Esophagus muscularis mucosa (tissue), 4 donors: Measurements from ENCODE around the gene IL17REL. TPM values are rescaled to one million over a fixed set of nuclear protein-coding genes. Genes with fewer than 3 reads are reported as not detected.

ENCODE experiments used
- DNase-seq: peaks from one replicate; pipeline ENCODE4 v3.0.0-alpha.2; 2017; ENCODE audit errors: extremely low spot score
- H3K27ac ChIP-seq, 4 donors: fragments of 200-600 bp; sonication (generic); replicated peaks in 1 of 4; 1 replicate in 3 of 4; 2 replicates in 1 of 4; pipeline ENCODE4 v1.5.1; 2016 to 2019; ENCODE audit warnings: mild to moderate bottlenecking in 1 of 4
- H3K27me3 ChIP-seq, 4 donors: fragments of 200-600 bp; sonication (generic); one replicate each; pipeline versions ENCODE4 v1.5.1 to v1.6.0; 2016 to 2019
- H3K36me3 ChIP-seq, 4 donors: fragments of 200-600 bp; sonication (generic); one replicate each; pipeline ENCODE4 v1.5.1; 2016 to 2019
- H3K4me1 ChIP-seq, 4 donors: fragments of 200-600 bp; sonication (generic); one replicate each; pipeline ENCODE4 v1.5.1; 2016 to 2019
- H3K4me3 ChIP-seq, 4 donors: fragments of 200-600 bp; sonication (generic); 1 replicate in 2 of 4; 2 replicates in 2 of 4; pipeline ENCODE4 v1.5.1; 2016 to 2019; ENCODE audit warnings: mild to moderate bottlenecking in 4 of 4, moderate library complexity in 1 of 4
- H3K9me3 ChIP-seq, 4 donors: fragments of 200-600 bp; sonication (generic); 1 replicate in 3 of 4; 2 replicates in 1 of 4; pipeline ENCODE4 v1.5.1; 2016 to 2019
- CTCF ChIP-seq, 3 experiments: fragments of 200-600 bp in 2 of 3; fragments of 450-650 bp in 1 of 3; sonication (generic) in 2 of 3; IDR thresholded peaks; one replicate each; pipeline ENCODE4 v1.5.1; 2017 to 2019; ENCODE audit warnings: antibody characterized with exemption in 3 of 3, mild to moderate bottlenecking in 2 of 3, moderate library complexity in 1 of 3
- EP300 ChIP-seq: sonication (generic); formaldehyde crosslinking; IDR thresholded peaks from one replicate; pipeline ENCODE4 v1.6.1; 2017; ENCODE audit warnings: antibody characterized with exemption
- POLR2A ChIP-seq: fragments of 450-650 bp; IDR thresholded peaks from one replicate; pipeline ENCODE4 v1.6.1; 2017; ENCODE audit warnings: antibody characterized with exemption, moderate library complexity, mild to moderate bottlenecking, low read depth
- POLR2AphosphoS5 ChIP-seq, 2 donors: sonication (generic); formaldehyde crosslinking; IDR thresholded peaks; one replicate each; pipeline ENCODE4 v1.6.1; 2017; ENCODE audit warnings: antibody characterized with exemption in 2 of 2
- WGBS: methylation state at CpG from one replicate; pipeline ENCODE4 v1.1.5; 2018; 5-methylcytosine and 5-hydroxymethylcytosine counted together
- intact Hi-C: fragments of 100-400 bp; cut with DNase I; formaldehyde crosslinking; loops from one replicate; pipeline ENCODE4 v1.15.1; 2023
- total RNA-seq, 4 donors: library from RNA; depleted of rRNA; stranded (reverse); fragments of >200 nt; gene quantifications; one replicate each; pipeline versions ENCODE4 v1.1.0 to v1.2.1, GENCODE V29; 2016

IL17REL gene
- total RNA-seq, 4 donors from 2014 or later, result not detected

- Histone ChIP-seq H3K27ac (peak overlapping the region in 2 of 4 donors; percentile 13 to 62), H3K36me3 (no peaks in the 10 kb centered on the region), H3K9me3 (peaks cover 0 to 15% (median 0%) of the 10 kb centered on the region in 4 donors), H3K4me3 (no peak overlapping the region), H3K4me1 (peaks cover 9 to 17% (median 15%) of the 10 kb centered on the region in 4 donors), H3K27me3 (peaks cover 0 to 8% (median 0%) of the 10 kb centered on the region in 4 donors)
- no peak for DNase-seq
- TF ChIP-seq POLR2AphosphoS5 (IDR thresholded peaks at IDR 0.05) (no peak), POLR2A (no peak), EP300 (no peak), CTCF (IDR thresholded peaks at IDR 0.05) (no peak)
- WGBS, result 60% methylated on average over 15 of the region's 15 CpGs
- intact Hi-C loops, result no loop called here
Observed at GRCh38 chr22:49976439-49977175, 36.0 kb downstream of the IL17REL start.

- H3K27ac ChIP-seq, result peak overlapping the region; percentile 13 to 62 (median 48)
- H3K4me3 ChIP-seq, result no peak overlapping the region
- intact Hi-C loops, result no loop called here
- TF ChIP-seq POLR2A, result no peak
- no peak for TF ChIP-seq POLR2AphosphoS5 (IDR thresholded peaks at IDR 0.05)
- 47% methylated on average over 16 of the region's 17 CpGs for WGBS
- H3K4me1 ChIP-seq, result peaks cover 18 to 26% (median 24%) of the 10 kb centered on the region in 4 donors
- H3K9me3 ChIP-seq, result peaks cover 0 to 15% (median 0%) of the 10 kb centered on the region in 4 donors
- DNase-seq, result no peak
- no peaks in the 10 kb centered on the region for H3K27me3 ChIP-seq
- H3K36me3 ChIP-seq, result no peaks in the 10 kb centered on the region
Observed at GRCh38 chr22:49975543-49976389, 36.8 kb downstream of the IL17REL start.

GRCh38 chr22:49973018-49973961 lies 39.3 kb downstream of the IL17REL start:
- TF ChIP-seq CTCF (IDR thresholded peaks at IDR 0.05) (no peak), POLR2AphosphoS5 (IDR thresholded peaks at IDR 0.05) (no peak), POLR2A (no peak), EP300 (no peak)
- no peaks in the 10 kb centered on the region for H3K9me3 ChIP-seq
- H3K27ac ChIP-seq, result no peak overlapping the region
- no peaks in the 10 kb centered on the region for H3K36me3 ChIP-seq
- DNase-seq, result no peak
- peaks cover 32 to 51% (median 42%) of the 10 kb centered on the region in 4 donors for H3K4me1 ChIP-seq
- no peaks in the 10 kb centered on the region for H3K27me3 ChIP-seq
- no peak overlapping the region for H3K4me3 ChIP-seq
- intact Hi-C loops, result loop anchor here (5.0 kb wide), 1 partner anchor 41 kb away; no protein-coding TSS in a partner anchor
- 83% methylated on average over 5 of the region's 5 CpGs for WGBS

GRCh38 chr22:49972163-49973017 lies 40.2 kb downstream of the IL17REL start:
- Histone ChIP-seq H3K27me3 (no peaks in the 10 kb centered on the region), H3K4me3 (peak overlapping the region; percentile 61 to 69 (median 64)), H3K36me3 (no peaks in the 10 kb centered on the region), H3K9me3 (no peaks in the 10 kb centered on the region), H3K4me1 (peaks cover 41 to 60% (median 50%) of the 10 kb centered on the region in 4 donors), H3K27ac (peak overlapping the region in 3 of 4 donors; percentile 88 to 98 (median 94))
- intact Hi-C loops, result loop anchor here (5.0 kb wide), 1 partner anchor 40 kb away; no protein-coding TSS in a partner anchor
- 37% methylated on average over 36 of the region's 45 CpGs for WGBS
- no peak for DNase-seq
- TF ChIP-seq EP300 (no peak), POLR2A (no peak), POLR2AphosphoS5 (IDR thresholded peaks at IDR 0.05) (no peak), CTCF (IDR thresholded peaks at IDR 0.05) (no peak)
